Kidney (tissue), 14 donors: ENCODE measurements around the gene RANGAP1. TPM values are rescaled to one million over a fixed set of nuclear protein-coding genes. Genes with fewer than 3 reads are reported as not detected.

ENCODE experiments used
- DNase-seq, 5 donors: peaks; one replicate each; pipeline ENCODE4 v3.0.0-alpha.2; 2013 to 2020
- FAIRE-seq: peaks from 2 replicates; lab custom pipeline; 2012; peaks lifted over from hg19 to GRCh38; lab: Jason Lieb, UNC
- H3K27ac ChIP-seq, 2 donors: one replicate each; pipeline ENCODE4 v1.7.0; 2013; ENCODE audit warnings: low read depth in 2 of 2, low read length in 2 of 2, inconsistent platforms in 1 of 2
- H3K27me3 ChIP-seq: one replicate; pipeline ENCODE4 v1.7.1; 2013; ENCODE audit warnings: low read length, inconsistent platforms; ENCODE audit not compliant: control insufficient read depth, insufficient read depth
- H3K36me3 ChIP-seq, 3 donors: one replicate each; pipeline versions ENCODE4 v1.7.0 to v1.7.1; 2013; ENCODE audit warnings: low read length in 3 of 3, control low read depth in 1 of 3, inconsistent platforms in 1 of 3; ENCODE audit not compliant: insufficient read depth in 3 of 3, control insufficient read depth in 2 of 3
- H3K4me1 ChIP-seq, 3 donors: one replicate each; pipeline versions ENCODE4 v1.7.0 to v1.7.1; 2013; ENCODE audit warnings: low read length in 3 of 3, inconsistent platforms in 1 of 3, low read depth in 1 of 3; ENCODE audit not compliant: control insufficient read depth in 2 of 3, insufficient read depth in 2 of 3
- H3K4me3 ChIP-seq, 3 donors: one replicate each; pipeline versions ENCODE4 v1.7.0 to v1.8.1; 2013; ENCODE audit warnings: low read length in 3 of 3, control low read depth in 1 of 3, inconsistent platforms in 1 of 3
- H3K9ac ChIP-seq, 3 donors: one replicate each; pipeline versions ENCODE4 v1.7.0 to v1.7.1; 2013; ENCODE audit warnings: low read length in 3 of 3, control low read depth in 1 of 3, inconsistent platforms in 1 of 3
- H3K9me3 ChIP-seq, 3 donors: one replicate each; pipeline versions ENCODE4 v1.7.0 to v1.7.1; 2013; ENCODE audit warnings: low read length in 3 of 3, control low read depth in 1 of 3, inconsistent platforms in 1 of 3; ENCODE audit not compliant: control insufficient read depth in 2 of 3, insufficient read depth in 1 of 3
- intact Hi-C: fragments of 100-400 bp; cut with DNase I; formaldehyde crosslinking; loops from one replicate; pipeline ENCODE4 v1.11.1; 2022
- polyA plus RNA-seq: library from polyadenylated mRNA; stranded (reverse); fragments of 350-450 nt; fragmentation: Illumina TruSeq; extraction: RNeasy Lipid Tissue Mini Kit (QIAGEN cat#74804); gene quantifications from one replicate; pipeline ENCODE4 v1.2.3, GENCODE V29; 2014; ENCODE audit warnings: low read depth, low replicate concordance; ENCODE audit not compliant: insufficient read depth
- total RNA-seq: library from RNA; stranded (reverse); fragmentation: NEBNext Ultra II Directional; extraction: Animal tissue kit (Norgen Biotek cat#: 25700); gene quantifications from one replicate; pipeline ENCODE4 v1.2.1, GENCODE V29; 2021
- TF ChIP-seq, protein P1 (sequence below): IDR thresholded peaks from 3 replicates; pipeline ENCODE4 v1.5.1; 2012; ENCODE audit warnings: mild to moderate bottlenecking, moderate library complexity, borderline replicate concordance; ENCODE audit not compliant: insufficient read depth; ENCODE audit errors: extremely low read depth
- donor health status: control.
- donor health status: control.
- donor health status: control.
- donor health status: control.
- donor health status: control.
- donor health status: DM: yes; HTN: yes; CAD: no.
- donor health status: Normal renal cell carcinoma (clear cell type).

Gene RANGAP1
- total and polyA plus RNA-seq, 2 donors from 2014 or later: 38.8 to 40.8 TPM

DNA sequence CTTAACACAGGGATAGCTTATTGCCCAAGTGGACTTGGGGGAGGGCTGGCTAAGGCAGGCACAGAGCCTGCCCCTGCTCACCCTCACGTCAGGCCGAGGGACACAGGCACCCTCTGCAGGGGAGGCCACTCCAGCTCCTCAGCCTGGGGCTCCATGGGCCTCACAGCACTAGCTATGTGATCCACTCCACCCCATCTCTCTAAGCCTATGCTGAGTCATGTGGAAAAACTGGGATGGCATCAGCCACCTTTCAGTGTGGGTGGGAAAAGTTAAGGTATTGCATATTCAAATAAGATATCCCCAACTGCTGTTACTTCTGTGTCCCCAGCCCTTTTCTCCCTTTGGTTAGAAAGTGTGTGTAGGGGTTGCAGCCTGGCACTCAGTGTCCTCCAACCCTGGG, 22.3 kb downstream of the RANGAP1 start:
- no peaks in the 10 kb centered on the region for H3K27me3 ChIP-seq
- TF ChIP-seq, protein P1, sequence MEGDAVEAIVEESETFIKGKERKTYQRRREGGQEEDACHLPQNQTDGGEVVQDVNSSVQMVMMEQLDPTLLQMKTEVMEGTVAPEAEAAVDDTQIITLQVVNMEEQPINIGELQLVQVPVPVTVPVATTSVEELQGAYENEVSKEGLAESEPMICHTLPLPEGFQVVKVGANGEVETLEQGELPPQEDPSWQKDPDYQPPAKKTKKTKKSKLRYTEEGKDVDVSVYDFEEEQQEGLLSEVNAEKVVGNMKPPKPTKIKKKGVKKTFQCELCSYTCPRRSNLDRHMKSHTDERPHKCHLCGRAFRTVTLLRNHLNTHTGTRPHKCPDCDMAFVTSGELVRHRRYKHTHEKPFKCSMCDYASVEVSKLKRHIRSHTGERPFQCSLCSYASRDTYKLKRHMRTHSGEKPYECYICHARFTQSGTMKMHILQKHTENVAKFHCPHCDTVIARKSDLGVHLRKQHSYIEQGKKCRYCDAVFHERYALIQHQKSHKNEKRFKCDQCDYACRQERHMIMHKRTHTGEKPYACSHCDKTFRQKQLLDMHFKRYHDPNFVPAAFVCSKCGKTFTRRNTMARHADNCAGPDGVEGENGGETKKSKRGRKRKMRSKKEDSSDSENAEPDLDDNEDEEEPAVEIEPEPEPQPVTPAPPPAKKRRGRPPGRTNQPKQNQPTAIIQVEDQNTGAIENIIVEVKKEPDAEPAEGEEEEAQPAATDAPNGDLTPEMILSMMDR: no peak
- H3K4me3 ChIP-seq: no peak overlapping the region
- intact Hi-C loops: no loop called here
- DNase-seq (no peak), FAIRE-seq (no peak)
- H3K27ac ChIP-seq: no peak overlapping the region
- peaks cover 0 to 38% (median 27%) of the 10 kb centered on the region in 3 donors for H3K36me3 ChIP-seq
- H3K4me1 ChIP-seq: no peaks in the 10 kb centered on the region
- no peak overlapping the region for H3K9ac ChIP-seq
- no peaks in the 10 kb centered on the region for H3K9me3 ChIP-seq

DNA sequence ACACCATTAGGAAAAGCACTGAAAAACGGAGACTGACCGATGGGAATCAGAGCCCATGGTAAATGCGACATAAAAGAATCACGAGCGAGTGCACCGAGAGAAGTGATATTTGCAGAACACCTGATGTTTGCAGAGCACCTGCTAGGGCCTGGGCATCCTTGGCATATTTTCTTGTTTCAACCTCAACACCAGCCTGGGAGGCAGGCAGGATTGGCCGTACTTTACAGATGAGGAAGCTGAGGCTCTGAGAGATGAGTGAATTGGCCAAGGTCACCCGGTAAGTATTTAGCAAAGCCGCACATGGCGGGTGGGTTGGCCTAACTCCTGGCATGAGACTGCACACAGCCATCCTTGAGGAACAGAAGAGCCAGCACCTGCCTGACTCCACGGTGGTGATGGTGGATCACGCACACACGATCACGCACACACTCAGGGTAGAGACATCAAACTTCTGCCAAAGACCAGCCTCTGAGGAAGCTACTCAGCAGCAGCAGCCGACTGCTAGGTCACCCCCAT, 23.7 kb downstream of the RANGAP1 start:
- no peaks in the 10 kb centered on the region for H3K27me3 ChIP-seq
- no peaks in the 10 kb centered on the region for H3K9me3 ChIP-seq
- DNase-seq: no peak
- no peak overlapping the region for H3K4me3 ChIP-seq
- H3K36me3 ChIP-seq: peaks cover 0 to 32% (median 25%) of the 10 kb centered on the region in 3 donors
- H3K9ac ChIP-seq: no peak overlapping the region
- TF ChIP-seq, protein P1: no peak
- FAIRE-seq: no peak
- intact Hi-C loops: no loop called here
- no peak overlapping the region for H3K27ac ChIP-seq
- H3K4me1 ChIP-seq: no peaks in the 10 kb centered on the region

DNA sequence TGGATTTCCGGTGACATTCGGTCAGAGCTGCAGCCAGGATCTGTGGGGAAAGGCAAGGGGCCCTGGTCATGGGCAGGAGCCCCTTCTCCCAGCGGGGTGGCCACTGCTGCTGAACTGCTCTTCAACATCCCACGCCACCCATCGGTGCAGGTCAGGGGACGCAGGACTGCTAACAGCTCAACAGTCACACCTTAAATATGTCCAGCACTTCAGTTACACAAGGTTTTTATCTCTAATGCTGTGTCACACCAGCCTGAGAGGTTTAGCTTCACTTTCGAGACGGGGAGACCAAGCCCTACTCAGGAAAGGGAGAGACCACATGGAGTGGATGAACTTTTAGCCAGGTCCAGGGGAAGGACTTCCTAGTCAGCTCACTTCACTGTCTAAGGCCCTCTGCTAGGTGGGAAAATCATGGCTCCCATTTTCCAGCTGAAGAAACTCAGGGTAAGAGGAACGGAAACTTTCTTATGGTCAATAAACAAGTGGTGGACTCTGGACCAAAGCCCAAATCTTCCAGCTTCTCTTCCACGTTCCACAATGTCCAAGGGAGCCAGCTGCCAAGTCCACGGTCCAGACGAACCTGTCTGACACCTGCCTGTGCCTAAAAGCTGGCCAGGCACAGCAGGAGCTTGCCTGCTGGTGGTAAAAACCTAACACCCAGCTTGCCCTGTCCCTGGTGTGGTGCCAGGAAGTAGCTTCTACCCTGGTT, 24.3 kb downstream of the RANGAP1 start:
- H3K4me1 ChIP-seq: no peaks in the 10 kb centered on the region
- H3K9me3 ChIP-seq: no peaks in the 10 kb centered on the region
- DNase-seq (no peak), FAIRE-seq (no peak)
- no peak overlapping the region for H3K27ac ChIP-seq
- no peak overlapping the region for H3K9ac ChIP-seq
- no peaks in the 10 kb centered on the region for H3K27me3 ChIP-seq
- H3K4me3 ChIP-seq: no peak overlapping the region
- intact Hi-C loops: no loop called here
- TF ChIP-seq, protein P1: no peak
- peaks cover 0 to 32% (median 27%) of the 10 kb centered on the region in 3 donors for H3K36me3 ChIP-seq
